IMR-90 (cell line): Measurements from ENCODE around the gene LEF1.

ENCODE experiments used
- CHD1 ChIP-seq: IDR thresholded peaks from 2 replicates; pipeline ENCODE4 v1.6.1; 2012; ENCODE audit warnings: low read depth, low read length, improper control_type of control experiment
- CTCF ChIP-seq: conservative IDR thresholded peaks from 2 replicates; pipeline ENCODE4 v1.5.1; 2012; ENCODE audit warnings: mild to moderate bottlenecking, low read depth, low read length, improper control_type of control experiment
- POLR2A ChIP-seq: IDR thresholded peaks from 2 replicates; pipeline ENCODE4 v1.6.1; 2012; ENCODE audit warnings: mild to moderate bottlenecking, low read depth, low read length
- RCOR1 ChIP-seq: IDR thresholded peaks from 2 replicates; pipeline ENCODE4 v1.6.1; 2012; ENCODE audit warnings: mild to moderate bottlenecking, low read length, improper control_type of control experiment; ENCODE audit not compliant: insufficient replicate concordance
- USF2 ChIP-seq: fragments of 150-350 bp; IDR thresholded peaks from 2 replicates; pipeline ENCODE4 v1.6.1; 2017; ENCODE audit warnings: mild to moderate bottlenecking, antibody characterized with exemption, low read length, low read depth

GRCh38 chr4:108143515-108143914 lies 25.2 kb downstream of the LEF1 start:
- no peak for TF ChIP-seq CTCF
- TF ChIP-seq CHD1: no peak
- TF ChIP-seq RCOR1: no peak
- TF ChIP-seq POLR2A: no peak
- no peak for TF ChIP-seq USF2
